ENCODE data around the gene BNC2. TPM values are rescaled to one million over a fixed set of nuclear protein-coding genes. Genes with fewer than 3 reads are reported as not detected.

The BNC2 gene
- total and polyA plus RNA-seq, 8 donors, result 0.28 to 7.6 (median 0.99) TPM

- H3K36me3 ChIP-seq, result no peaks in the 10 kb centered on the region
- intact Hi-C loops (cut with DNase I), result no loop called here
- 74 to 94% methylated on average over 3 of the region's 3 CpGs for WGBS, 2 donors
- no peak overlapping the region for H3K27ac ChIP-seq
- DNase-seq (no peak), FAIRE-seq (no peak), ATAC-seq (no peak)
- H3K4me3 ChIP-seq, result no peak overlapping the region
- TF ChIP-seq, protein P1, sequence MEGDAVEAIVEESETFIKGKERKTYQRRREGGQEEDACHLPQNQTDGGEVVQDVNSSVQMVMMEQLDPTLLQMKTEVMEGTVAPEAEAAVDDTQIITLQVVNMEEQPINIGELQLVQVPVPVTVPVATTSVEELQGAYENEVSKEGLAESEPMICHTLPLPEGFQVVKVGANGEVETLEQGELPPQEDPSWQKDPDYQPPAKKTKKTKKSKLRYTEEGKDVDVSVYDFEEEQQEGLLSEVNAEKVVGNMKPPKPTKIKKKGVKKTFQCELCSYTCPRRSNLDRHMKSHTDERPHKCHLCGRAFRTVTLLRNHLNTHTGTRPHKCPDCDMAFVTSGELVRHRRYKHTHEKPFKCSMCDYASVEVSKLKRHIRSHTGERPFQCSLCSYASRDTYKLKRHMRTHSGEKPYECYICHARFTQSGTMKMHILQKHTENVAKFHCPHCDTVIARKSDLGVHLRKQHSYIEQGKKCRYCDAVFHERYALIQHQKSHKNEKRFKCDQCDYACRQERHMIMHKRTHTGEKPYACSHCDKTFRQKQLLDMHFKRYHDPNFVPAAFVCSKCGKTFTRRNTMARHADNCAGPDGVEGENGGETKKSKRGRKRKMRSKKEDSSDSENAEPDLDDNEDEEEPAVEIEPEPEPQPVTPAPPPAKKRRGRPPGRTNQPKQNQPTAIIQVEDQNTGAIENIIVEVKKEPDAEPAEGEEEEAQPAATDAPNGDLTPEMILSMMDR (IDR thresholded peaks at IDR 0.05), result no peak
- H3K27me3 ChIP-seq, result no peaks in the 10 kb centered on the region
- H3K9me3 ChIP-seq, result no peaks in the 10 kb centered on the region
- H3K4me1 ChIP-seq, result no peaks in the 10 kb centered on the region
Measured at GRCh38 chr9:16532272-16532671, 338.2 kb downstream of the BNC2 start.

DNA sequence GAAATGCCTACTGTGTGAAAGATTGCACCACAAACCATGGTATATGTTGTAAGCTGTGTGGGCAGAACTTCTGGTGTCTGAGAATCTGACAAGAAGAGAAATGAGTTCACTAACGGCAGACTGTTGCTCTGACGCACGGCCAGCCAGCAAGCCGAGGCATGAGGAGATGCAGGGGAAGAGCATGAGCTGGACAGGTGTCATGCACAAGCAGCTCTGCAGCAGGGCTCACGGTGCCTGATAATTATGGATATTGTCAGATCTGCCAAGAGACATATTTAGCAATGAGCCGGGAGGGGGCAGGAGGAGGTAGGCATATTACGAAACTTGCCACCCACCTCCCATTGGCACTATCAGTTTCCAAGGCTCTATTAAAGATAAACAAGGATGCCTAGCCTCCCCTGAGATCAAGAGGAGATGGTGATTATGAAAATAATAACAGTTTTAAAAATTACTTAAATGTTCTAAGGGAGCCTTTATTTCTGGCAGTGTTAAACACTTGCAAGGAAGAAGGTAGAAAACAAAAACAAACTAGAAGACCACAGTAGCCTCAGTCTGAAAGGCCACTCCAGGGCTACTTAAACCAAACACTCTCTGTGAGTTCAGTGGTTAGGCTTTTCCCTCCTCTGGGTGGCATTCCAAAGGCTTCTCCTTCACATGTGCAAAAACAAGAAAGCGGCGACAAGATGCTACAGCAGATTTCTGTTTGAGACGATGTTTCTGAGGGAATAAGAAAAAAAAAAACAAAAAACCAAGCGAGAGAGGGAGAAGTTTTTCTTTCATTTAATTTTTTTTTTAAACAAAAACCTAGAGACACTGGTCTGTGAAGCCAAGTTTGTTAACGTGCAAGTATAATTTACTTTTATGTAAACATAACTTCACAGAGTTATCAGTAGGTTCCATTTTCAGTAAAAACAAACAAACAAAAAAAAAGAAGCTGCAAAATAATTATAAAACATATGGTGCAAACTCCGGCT, 339.5 kb downstream of the BNC2 start:
- Histone ChIP-seq H3K27me3 (no peaks in the 10 kb centered on the region), H3K4me1 (no peaks in the 10 kb centered on the region), H3K4me3 (no peak overlapping the region), H3K9me3 (no peaks in the 10 kb centered on the region), H3K36me3 (no peaks in the 10 kb centered on the region), H3K27ac (no peak overlapping the region)
- DNase-seq (no peak), ATAC-seq (no peak), FAIRE-seq (no peak)
- intact Hi-C loops (cut with DNase I), result no loop called here
- 43 to 60% methylated on average over 13 of the region's 13 CpGs for WGBS, 2 donors
- TF ChIP-seq, protein P1 (IDR thresholded peaks at IDR 0.05), result no peak

DNA sequence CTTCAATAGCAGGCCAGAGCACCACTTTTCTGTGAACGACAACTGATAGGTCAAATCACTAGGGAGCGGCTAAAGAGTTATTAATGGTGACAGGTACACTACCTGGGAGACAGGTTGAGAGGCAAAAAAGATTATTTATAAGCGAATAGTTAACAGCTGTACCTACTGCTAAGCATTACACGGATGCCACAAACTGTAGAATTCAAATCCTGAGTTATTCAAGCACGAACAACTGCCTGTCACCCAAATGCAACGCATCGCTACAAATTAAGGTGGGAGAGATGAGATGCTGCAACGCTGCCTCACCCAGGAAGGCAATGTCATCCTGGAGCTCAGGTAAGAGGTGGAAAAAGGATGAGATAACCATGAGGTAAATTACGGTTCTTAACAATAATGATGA, 342.9 kb downstream of the BNC2 start:
- 69 to 81% methylated on average over 9 of the region's 9 CpGs for WGBS, 2 donors
- TF ChIP-seq, protein P1 (IDR thresholded peaks at IDR 0.05), result no peak
- Histone ChIP-seq H3K9me3 (no peaks in the 10 kb centered on the region), H3K27me3 (peaks cover 0 to 3% (median 0%) of the 10 kb centered on the region in 4 donors), H3K4me3 (no peak overlapping the region), H3K27ac (no peak overlapping the region), H3K4me1 (no peaks in the 10 kb centered on the region), H3K36me3 (no peaks in the 10 kb centered on the region)
- FAIRE-seq, result no peak
- ATAC-seq, result no peak
- intact Hi-C loops (cut with DNase I), result no loop called here
- no peak for DNase-seq

- Histone ChIP-seq H3K27me3 (peaks cover 0 to 3% (median 0%) of the 10 kb centered on the region in 4 donors), H3K27ac (no peak overlapping the region), H3K4me1 (no peaks in the 10 kb centered on the region), H3K9me3 (no peaks in the 10 kb centered on the region), H3K4me3 (no peak overlapping the region), H3K36me3 (no peaks in the 10 kb centered on the region)
- intact Hi-C loops (cut with DNase I), result no loop called here
- ATAC-seq (no peak), DNase-seq (no peak), FAIRE-seq (no peak)
- TF ChIP-seq, protein P1 (IDR thresholded peaks at IDR 0.05), result no peak
- WGBS, 2 donors, result 63 to 72% methylated on average over 3 of the region's 3 CpGs
Measured at GRCh38 chr9:16526380-16526779, 344.1 kb downstream of the BNC2 start.

DNA sequence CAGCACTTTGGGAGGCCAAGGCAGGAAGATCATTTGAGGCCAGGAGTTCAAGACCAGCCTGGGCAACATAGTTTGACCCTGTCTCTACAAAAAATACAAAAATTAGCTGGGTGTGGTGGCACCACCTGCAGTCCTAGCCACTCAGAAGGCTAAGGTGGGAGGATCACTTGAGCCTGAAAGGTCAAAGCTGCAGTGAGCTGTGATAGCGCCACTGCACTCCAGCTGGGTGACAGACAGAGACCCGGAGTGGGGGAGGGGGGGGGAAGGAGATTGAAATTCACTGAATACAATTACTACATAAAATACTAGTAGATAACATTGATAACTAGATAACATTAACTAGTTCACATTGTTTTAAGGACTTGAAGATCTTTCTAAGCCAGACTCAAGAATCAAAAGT, 345.6 kb downstream of the BNC2 start:
- TF ChIP-seq, protein P1 (IDR thresholded peaks at IDR 0.05), result no peak
- no peak for DNase-seq
- H3K27ac ChIP-seq, result no peak overlapping the region
- H3K36me3 ChIP-seq, result no peaks in the 10 kb centered on the region
- FAIRE-seq, result no peak
- intact Hi-C loops (cut with DNase I), result no loop called here
- peaks cover 0 to 3% (median 0%) of the 10 kb centered on the region in 4 donors for H3K27me3 ChIP-seq
- no peak overlapping the region for H3K4me3 ChIP-seq
- H3K4me1 ChIP-seq, result no peaks in the 10 kb centered on the region
- H3K9me3 ChIP-seq, result no peaks in the 10 kb centered on the region
- WGBS, 2 donors, result 48 to 54% methylated on average over 2 of the region's 2 CpGs
- no peak for ATAC-seq
